ENCODE data around the gene DSG3. TPM values are rescaled to one million over a fixed set of nuclear protein-coding genes. Genes with fewer than 3 reads are reported as not detected.

DSG3 gene
- total and polyA plus RNA-seq, 12 donors = 0.04 to 0.17 (median 0.08) TPM; not detected in 9

- 68 to 82% (median 77%) methylated on average over 2 of the region's 2 CpGs for WGBS, 4 donors
- Histone ChIP-seq H3K27me3 (no peaks in the 10 kb centered on the region), H3K4me3 (no peak overlapping the region), H3K9me3 (replicated peaks in 1 of 3) (no peaks in the 10 kb centered on the region), H3K4me1 (replicated peaks in 1 of 2) (no peaks in the 10 kb centered on the region), H3K27ac (no peak overlapping the region), H3K36me3 (replicated peaks in 1 of 2) (no peaks in the 10 kb centered on the region)
- intact Hi-C loops (cut with DNase I) = no loop called here
- TF ChIP-seq CTCF (IDR thresholded peaks at IDR 0.05) = no peak
- DNase-seq = no peak
Observed at GRCh38 chr18:31426021-31426420, 21.5 kb upstream of the DSG3 start.

GRCh38 chr18:31426871-31427406, 20.6 kb upstream of the DSG3 start:
- Histone ChIP-seq H3K36me3 (replicated peaks in 1 of 2) (no peaks in the 10 kb centered on the region), H3K4me3 (no peak overlapping the region), H3K27ac (no peak overlapping the region), H3K27me3 (no peaks in the 10 kb centered on the region), H3K4me1 (replicated peaks in 1 of 2) (no peaks in the 10 kb centered on the region), H3K9me3 (replicated peaks in 1 of 3) (no peaks in the 10 kb centered on the region)
- no peak for DNase-seq
- TF ChIP-seq CTCF (IDR thresholded peaks at IDR 0.05) = no peak
- TF ChIP-seq POLR2A (IDR thresholded peaks at IDR 0.05) = no peak
- intact Hi-C loops (cut with DNase I) = no loop called here
- 59 to 71% (median 61%) methylated on average over 5 of the region's 5 CpGs for WGBS, 4 donors

- no peak for DNase-seq
- H3K9me3 ChIP-seq (replicated peaks in 1 of 3) = no peaks in the 10 kb centered on the region
- no peak for TF ChIP-seq CTCF (IDR thresholded peaks at IDR 0.05)
- TF ChIP-seq POLR2A (IDR thresholded peaks at IDR 0.05) = no peak
- no peak overlapping the region for H3K4me3 ChIP-seq
- WGBS, 4 donors = 68 to 89% (median 86%) methylated on average over 1 of the region's 1 CpG
- no peak overlapping the region for H3K27ac ChIP-seq
- H3K27me3 ChIP-seq = no peaks in the 10 kb centered on the region
- no peaks in the 10 kb centered on the region for H3K36me3 ChIP-seq (replicated peaks in 1 of 2)
- H3K4me1 ChIP-seq (replicated peaks in 1 of 2) = no peaks in the 10 kb centered on the region
- intact Hi-C loops (cut with DNase I) = no loop called here
Observed at GRCh38 chr18:31428211-31428610, 19.3 kb upstream of the DSG3 start.

GRCh38 chr18:31429623-31430022, 17.9 kb upstream of the DSG3 start:
- TF ChIP-seq POLR2A (IDR thresholded peaks at IDR 0.05) = no peak
- TF ChIP-seq CTCF (IDR thresholded peaks at IDR 0.05) = no peak
- intact Hi-C loops (cut with DNase I) = no loop called here
- Histone ChIP-seq H3K4me3 (no peak overlapping the region), H3K27ac (no peak overlapping the region), H3K9me3 (replicated peaks in 1 of 3) (no peaks in the 10 kb centered on the region), H3K36me3 (replicated peaks in 1 of 2) (no peaks in the 10 kb centered on the region), H3K4me1 (replicated peaks in 1 of 2) (no peaks in the 10 kb centered on the region), H3K27me3 (no peaks in the 10 kb centered on the region)
- DNase-seq = no peak
- WGBS, 4 donors = 41 to 59% (median 53%) methylated on average over 2 of the region's 2 CpGs

Measured in adrenal gland (tissue), 12 donors.